PC-3 (cell line): ENCODE data around the gene TRAF5. TPM values are rescaled to one million over a fixed set of nuclear protein-coding genes. Genes with fewer than 3 reads are reported as not detected.

Experiments
- ATAC-seq: fragments of 200-7000 bp; cut with Tn5 transposase; 2 replicates; pipeline ENCODE4 v1.9.1; 2020; ENCODE audit warnings: mild to moderate bottlenecking, moderate library complexity
- BruUV-seq: library from RNA; stranded (reverse); fragments of 400-500 nt; replicated peaks from 2 replicates; lab custom pipeline; 2021; lab: Mats Ljungman, UMichigan
- CTCF ChIA-PET: fragments of 300-600 bp; sonication (Branson Sonifier 250); formaldehyde crosslinking; loops from one replicate; lab custom pipeline; 2022; ENCODE audit warnings: antibody characterized with exemption; lab: Charles Lee
- POLR2A ChIA-PET: fragments of 300-600 bp; sonication (Branson Sonifier 250); formaldehyde crosslinking; loops from one replicate; lab custom pipeline; 2022; ENCODE audit warnings: antibody characterized with exemption; ENCODE audit not compliant: unreplicated experiment; lab: Charles Lee
- DNase-seq: peaks from one replicate; pipeline ENCODE4 v3.0.0-alpha.2; 2015
- H2AFZ ChIP-seq: fragments of 300-600 bp; sonication (generic); 2 replicates; pipeline ENCODE4 v1.6.0; 2016; ENCODE audit warnings: antibody characterized with exemption, low read length
- H3F3A ChIP-seq: fragments of 300-600 bp; sonication (generic); one replicate; pipeline ENCODE4 v1.6.0; 2017; ENCODE audit warnings: antibody characterized with exemption, low read length, control low read depth, mild to moderate bottlenecking; ENCODE audit not compliant: unreplicated experiment
- H3K27ac ChIP-seq: fragments of 300-600 bp; sonication (generic); 2 replicates; pipeline ENCODE4 v1.5.1; 2016; ENCODE audit warnings: mild to moderate bottlenecking, low read length
- H3K27me3 ChIP-seq: fragments of 300-600 bp; sonication (generic); 2 replicates; pipeline ENCODE4 v1.6.1; 2016; ENCODE audit warnings: low read length, mixed read lengths
- H3K36me3 ChIP-seq: fragments of 300-600 bp; sonication (generic); 2 replicates; pipeline ENCODE4 v1.6.1; 2016; ENCODE audit warnings: low read depth, mixed run types, low read length, mixed read lengths
- H3K4me1 ChIP-seq: fragments of 300-600 bp; sonication (generic); 2 replicates; pipeline ENCODE4 v1.5.1; 2016; ENCODE audit warnings: low read length; ENCODE audit not compliant: insufficient read depth
- H3K4me2 ChIP-seq: fragments of 300-600 bp; sonication (generic); 2 replicates; pipeline ENCODE4 v1.6.0; 2016; ENCODE audit warnings: low read length
- H3K4me3 ChIP-seq: fragments of 300-600 bp; sonication (generic); 2 replicates; pipeline ENCODE4 v1.5.1; 2016; ENCODE audit warnings: mild to moderate bottlenecking, low read length, mixed read lengths
- H3K79me2 ChIP-seq: fragments of 300-600 bp; sonication (generic); 2 replicates; pipeline ENCODE4 v1.6.1; 2017; ENCODE audit warnings: low read length, mixed read lengths
- H3K9ac ChIP-seq: fragments of 300-600 bp; sonication (generic); 2 replicates; pipeline ENCODE4 v1.6.0; 2016; ENCODE audit warnings: mild to moderate bottlenecking, low read length
- H3K9me2 ChIP-seq: fragments of 300-600 bp; sonication (generic); replicated peaks from 2 replicates; pipeline ENCODE4 v1.6.1; 2016; ENCODE audit warnings: mixed run types, low read length, mixed read lengths
- H3K9me3 ChIP-seq: fragments of 300-600 bp; sonication (generic); 2 replicates; pipeline ENCODE4 v1.6.1; 2016; ENCODE audit warnings: low read length, mixed read lengths
- H4K20me1 ChIP-seq: fragments of 300-600 bp; sonication (generic); 2 replicates; pipeline ENCODE4 v1.6.1; 2016; ENCODE audit warnings: low read length, mixed read lengths
- EZH2 ChIP-seq: fragments of 300-600 bp; sonication (generic); IDR thresholded peaks from one replicate; pipeline ENCODE4 v1.6.1; 2017; ENCODE audit warnings: antibody characterized with exemption, mild to moderate bottlenecking, low read length; ENCODE audit not compliant: unreplicated experiment
- EZH2phosphoT487 ChIP-seq: fragments of 300-600 bp; sonication (generic); IDR thresholded peaks from 2 replicates; pipeline ENCODE4 v1.6.1; 2018; ENCODE audit warnings: mild to moderate bottlenecking, antibody characterized with exemption, low read length, borderline replicate concordance
- intact Hi-C: fragments of 100-400 bp; cut with micrococcal nuclease; formaldehyde crosslinking; loops from 2 replicates; pipeline ENCODE4 v1.9.0; 2023
- total RNA-seq: library from RNA; depleted of rRNA; stranded (reverse); fragments of >200 nt; gene quantifications from 2 replicates; pipeline ENCODE4 v1.2.3, GENCODE V29; 2014
- TF ChIP-seq, protein P1 (sequence below): fragments of 300-600 bp; sonication (generic); conservative IDR thresholded peaks from 2 replicates; pipeline ENCODE4 v1.5.1; 2017; ENCODE audit warnings: antibody characterized with exemption, low read depth, mild to moderate bottlenecking, low read length

The TRAF5 gene
- total RNA-seq, 1 experiment from 2014 or later, result 12.2 TPM

DNA sequence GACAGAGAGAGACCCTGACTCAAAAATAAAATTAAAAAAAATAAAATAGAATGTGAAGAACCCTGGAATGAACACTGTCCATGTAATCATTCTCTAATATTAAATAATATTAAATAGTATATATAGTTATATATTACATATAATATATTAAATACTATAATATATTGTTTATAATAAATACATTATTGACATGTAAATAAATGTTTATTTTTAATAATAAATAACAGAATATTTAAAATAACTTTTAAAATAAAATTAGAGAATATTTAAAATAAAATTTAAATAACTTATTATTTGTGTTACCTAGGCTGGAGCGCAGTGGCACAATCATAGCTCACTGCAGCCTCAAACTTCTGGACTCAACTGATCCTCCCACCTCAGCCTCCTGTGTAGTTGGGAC lies 32.1 kb downstream of the TRAF5 start:
- no peak overlapping the region for H2AFZ ChIP-seq
- DNase-seq (no peak), ATAC-seq (no peak)
- H3K27me3 ChIP-seq, result no peaks in the 10 kb centered on the region
- no TSS peak for BruUV-seq
- no peaks in the 10 kb centered on the region for H3K36me3 ChIP-seq
- H4K20me1 ChIP-seq, result no peaks in the 10 kb centered on the region
- TF ChIP-seq, protein P1, sequence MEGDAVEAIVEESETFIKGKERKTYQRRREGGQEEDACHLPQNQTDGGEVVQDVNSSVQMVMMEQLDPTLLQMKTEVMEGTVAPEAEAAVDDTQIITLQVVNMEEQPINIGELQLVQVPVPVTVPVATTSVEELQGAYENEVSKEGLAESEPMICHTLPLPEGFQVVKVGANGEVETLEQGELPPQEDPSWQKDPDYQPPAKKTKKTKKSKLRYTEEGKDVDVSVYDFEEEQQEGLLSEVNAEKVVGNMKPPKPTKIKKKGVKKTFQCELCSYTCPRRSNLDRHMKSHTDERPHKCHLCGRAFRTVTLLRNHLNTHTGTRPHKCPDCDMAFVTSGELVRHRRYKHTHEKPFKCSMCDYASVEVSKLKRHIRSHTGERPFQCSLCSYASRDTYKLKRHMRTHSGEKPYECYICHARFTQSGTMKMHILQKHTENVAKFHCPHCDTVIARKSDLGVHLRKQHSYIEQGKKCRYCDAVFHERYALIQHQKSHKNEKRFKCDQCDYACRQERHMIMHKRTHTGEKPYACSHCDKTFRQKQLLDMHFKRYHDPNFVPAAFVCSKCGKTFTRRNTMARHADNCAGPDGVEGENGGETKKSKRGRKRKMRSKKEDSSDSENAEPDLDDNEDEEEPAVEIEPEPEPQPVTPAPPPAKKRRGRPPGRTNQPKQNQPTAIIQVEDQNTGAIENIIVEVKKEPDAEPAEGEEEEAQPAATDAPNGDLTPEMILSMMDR, result no peak
- TF ChIP-seq EZH2phosphoT487 (no peak), EZH2 (no peak)
- no peaks in the 10 kb centered on the region for H3K79me2 ChIP-seq
- H3K4me2 ChIP-seq, result no peak overlapping the region
- no peak overlapping the region for H3K4me3 ChIP-seq
- ChIA-PET CTCF (no interaction called here), POLR2A (no interaction called here)
- H3K27ac ChIP-seq, result no peak overlapping the region
- no peaks in the 10 kb centered on the region for H3K4me1 ChIP-seq
- H3K9me3 ChIP-seq, result no peaks in the 10 kb centered on the region
- no peak overlapping the region for H3K9ac ChIP-seq
- no peaks in the 10 kb centered on the region for H3F3A ChIP-seq
- H3K9me2 ChIP-seq, result no peaks in the 10 kb centered on the region
- intact Hi-C loops, result no loop called here

DNA sequence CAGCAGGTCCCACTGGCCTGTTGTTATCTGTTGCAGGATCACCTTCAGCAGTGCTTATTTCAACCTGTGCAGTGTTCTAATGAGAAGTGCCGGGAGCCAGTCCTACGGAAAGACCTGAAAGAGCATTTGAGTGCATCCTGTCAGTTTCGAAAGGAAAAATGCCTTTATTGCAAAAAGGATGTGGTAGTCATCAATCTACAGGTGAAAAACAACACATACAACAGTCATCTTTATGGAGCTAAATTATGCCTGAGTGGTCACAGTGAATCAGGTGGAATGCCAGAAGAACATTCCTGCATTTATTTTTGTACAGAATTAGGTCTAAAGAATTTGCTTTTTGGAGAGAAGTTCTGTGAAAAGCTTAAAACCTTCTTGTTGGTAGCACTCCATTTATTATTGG lies 33.2 kb downstream of the TRAF5 start:
- H3K9me2 ChIP-seq, result no peaks in the 10 kb centered on the region
- intact Hi-C loops, result no loop called here

DNA sequence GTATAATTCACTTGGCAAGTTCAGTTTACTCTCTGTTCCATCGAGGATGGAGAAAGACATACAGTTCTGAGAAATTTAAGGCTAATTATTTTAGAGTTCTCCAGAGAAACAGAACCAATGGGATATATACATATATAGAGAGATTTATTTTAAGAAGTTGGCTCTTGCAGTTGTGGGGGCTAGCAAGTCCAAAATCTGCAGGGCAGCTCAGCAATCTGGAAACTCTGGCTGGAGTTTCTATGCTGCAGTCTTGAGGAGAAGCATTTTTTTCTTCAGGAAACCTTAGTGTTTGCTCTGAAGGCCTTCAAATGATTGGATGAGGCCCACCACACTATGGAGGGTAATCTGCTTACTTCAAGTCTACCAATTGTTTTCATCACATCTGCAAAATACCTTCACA lies 34.6 kb downstream of the TRAF5 start:
- H3K27me3 ChIP-seq, result no peaks in the 10 kb centered on the region
- BruUV-seq, result no TSS peak
- H3K9me2 ChIP-seq, result no peaks in the 10 kb centered on the region
- no peak overlapping the region for H3K4me3 ChIP-seq
- no peak overlapping the region for H3K27ac ChIP-seq
- no peak overlapping the region for H2AFZ ChIP-seq
- POLR2A ChIA-PET, result no interaction called here
- no peaks in the 10 kb centered on the region for H3F3A ChIP-seq
- H3K9ac ChIP-seq, result no peak overlapping the region
- no peak for ATAC-seq
- H3K4me1 ChIP-seq, result no peaks in the 10 kb centered on the region
- CTCF ChIA-PET, result no interaction called here
- no peak overlapping the region for H3K4me2 ChIP-seq
- no peaks in the 10 kb centered on the region for H4K20me1 ChIP-seq
- H3K9me3 ChIP-seq, result no peaks in the 10 kb centered on the region
- TF ChIP-seq EZH2phosphoT487 (no peak), EZH2 (no peak)
- TF ChIP-seq, protein P1, result no peak
- DNase-seq, result no peak
- intact Hi-C loops, result no loop called here
- H3K79me2 ChIP-seq, result no peaks in the 10 kb centered on the region
- H3K36me3 ChIP-seq, result no peaks in the 10 kb centered on the region

More for the DNA sequence above, 33.2 kb downstream of the TRAF5 start:
- no peaks in the 10 kb centered on the region for H3K79me2 ChIP-seq
- TF ChIP-seq, protein P1, result no peak
- TF ChIP-seq EZH2phosphoT487, result no peak
- no peak for TF ChIP-seq EZH2
- H2AFZ ChIP-seq, result no peak overlapping the region
- H3K27ac ChIP-seq, result no peak overlapping the region
- POLR2A ChIA-PET, result no interaction called here
- no peaks in the 10 kb centered on the region for H3K4me1 ChIP-seq
- H3F3A ChIP-seq, result no peaks in the 10 kb centered on the region
- H3K9me3 ChIP-seq, result no peaks in the 10 kb centered on the region
- H3K9ac ChIP-seq, result no peak overlapping the region
- H3K36me3 ChIP-seq, result no peaks in the 10 kb centered on the region
- H3K27me3 ChIP-seq, result no peaks in the 10 kb centered on the region
- CTCF ChIA-PET, result no interaction called here
- no peak overlapping the region for H3K4me3 ChIP-seq
- ATAC-seq (no peak), DNase-seq (peak; percentile 9)
- BruUV-seq, result no TSS peak
- H3K4me2 ChIP-seq, result no peak overlapping the region
- H4K20me1 ChIP-seq, result no peaks in the 10 kb centered on the region
